Endothelial cell of umbilical vein (primary cell): ENCODE measurements around the gene PRDX3.

Experiments used
- EZH2 ChIP-seq: IDR thresholded peaks from 2 replicates; pipeline ENCODE4 v1.6.1; 2012; ENCODE audit warnings: borderline replicate concordance, low read depth, mild to moderate bottlenecking, moderate library complexity, low read length, inconsistent platforms; ENCODE audit not compliant: severe bottlenecking
- FOS ChIP-seq: IDR thresholded peaks from 2 replicates; pipeline ENCODE4 v1.6.1; 2011; ENCODE audit warnings: mild to moderate bottlenecking, low read length, moderate library complexity, borderline replicate concordance; ENCODE audit not compliant: insufficient read depth
- GATA2 ChIP-seq: IDR thresholded peaks from 2 replicates; pipeline ENCODE4 v1.7.0; 2011; ENCODE audit warnings: low read depth, mild to moderate bottlenecking, moderate library complexity, mixed read lengths, low read length; ENCODE audit not compliant: insufficient read length, insufficient read depth
- JUN ChIP-seq: IDR thresholded peaks from 2 replicates; pipeline ENCODE4 v1.6.1; 2011; ENCODE audit warnings: borderline replicate concordance, low read depth; ENCODE audit not compliant: insufficient read length, insufficient read depth
- MYC ChIP-seq: IDR thresholded peaks from one replicate; pipeline ENCODE4 v1.6.1; 2011; ENCODE audit warnings: mild to moderate bottlenecking, low read depth, low read length
- POLR2A ChIP-seq: IDR thresholded peaks from 2 replicates; pipeline ENCODE4 v1.6.1; 2012; ENCODE audit warnings: low read depth, mild to moderate bottlenecking, control low read depth, low read length
- POLR2AphosphoS5 ChIP-seq: IDR thresholded peaks from 2 replicates; pipeline ENCODE4 v1.6.1; 2012; ENCODE audit warnings: low read depth, mild to moderate bottlenecking, control low read depth, low read length, moderate library complexity; ENCODE audit not compliant: insufficient read depth
- TF ChIP-seq, protein P1 (sequence below), 2 donors: IDR thresholded peaks; 1 replicate in 1 of 2; 2 replicates in 1 of 2; pipeline ENCODE4 v1.5.1; 2011; ENCODE audit warnings: low read length in 2 of 2, mild to moderate bottlenecking in 2 of 2, moderate library complexity in 2 of 2, control low read depth in 1 of 2, inconsistent platforms in 1 of 2, low read depth in 1 of 2; ENCODE audit not compliant: insufficient read depth in 1 of 2; ENCODE audit errors: extremely low read depth in 1 of 2
- TF ChIP-seq, protein P2 (sequence below): IDR thresholded peaks from 2 replicates; pipeline ENCODE4 v1.6.1; 2011; ENCODE audit not compliant: insufficient read depth, insufficient read length

DNA sequence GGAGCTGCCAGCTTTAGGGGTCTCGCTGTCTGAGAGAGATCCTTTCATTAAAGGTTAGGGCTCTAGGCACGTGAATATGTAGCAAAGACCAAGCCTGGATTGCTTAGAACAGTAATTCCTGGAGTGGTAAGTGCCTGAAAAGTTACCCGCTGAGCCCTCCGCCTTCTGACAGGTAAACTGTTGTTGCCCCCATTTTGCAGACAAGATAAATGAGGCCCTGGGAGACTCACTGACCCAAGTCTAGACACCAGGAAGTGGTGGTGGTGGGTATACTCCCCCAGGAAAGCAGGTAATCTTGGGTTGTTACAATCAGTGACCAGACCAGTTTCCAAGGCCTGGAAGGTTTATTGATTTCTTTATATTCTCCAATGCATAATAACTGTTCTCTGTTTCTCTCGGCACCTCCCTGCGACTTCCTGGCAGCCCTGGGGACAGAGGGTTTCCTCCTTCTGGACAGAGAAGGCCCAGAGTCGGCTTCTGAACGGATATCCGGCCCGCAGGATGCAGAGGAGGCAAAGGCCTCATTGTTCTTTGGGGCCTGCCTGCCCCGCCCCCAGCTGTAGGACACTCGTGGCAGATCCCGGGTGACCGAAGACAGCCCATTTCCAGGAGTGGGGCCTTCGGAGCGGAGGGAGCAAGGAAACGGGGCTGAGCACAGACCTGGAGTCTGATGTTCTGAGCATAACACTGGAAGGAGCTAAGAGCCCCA is 27.4 kb upstream of the PRDX3 start:
- TF ChIP-seq POLR2AphosphoS5: peak; percentile 29
- TF ChIP-seq, protein P1, sequence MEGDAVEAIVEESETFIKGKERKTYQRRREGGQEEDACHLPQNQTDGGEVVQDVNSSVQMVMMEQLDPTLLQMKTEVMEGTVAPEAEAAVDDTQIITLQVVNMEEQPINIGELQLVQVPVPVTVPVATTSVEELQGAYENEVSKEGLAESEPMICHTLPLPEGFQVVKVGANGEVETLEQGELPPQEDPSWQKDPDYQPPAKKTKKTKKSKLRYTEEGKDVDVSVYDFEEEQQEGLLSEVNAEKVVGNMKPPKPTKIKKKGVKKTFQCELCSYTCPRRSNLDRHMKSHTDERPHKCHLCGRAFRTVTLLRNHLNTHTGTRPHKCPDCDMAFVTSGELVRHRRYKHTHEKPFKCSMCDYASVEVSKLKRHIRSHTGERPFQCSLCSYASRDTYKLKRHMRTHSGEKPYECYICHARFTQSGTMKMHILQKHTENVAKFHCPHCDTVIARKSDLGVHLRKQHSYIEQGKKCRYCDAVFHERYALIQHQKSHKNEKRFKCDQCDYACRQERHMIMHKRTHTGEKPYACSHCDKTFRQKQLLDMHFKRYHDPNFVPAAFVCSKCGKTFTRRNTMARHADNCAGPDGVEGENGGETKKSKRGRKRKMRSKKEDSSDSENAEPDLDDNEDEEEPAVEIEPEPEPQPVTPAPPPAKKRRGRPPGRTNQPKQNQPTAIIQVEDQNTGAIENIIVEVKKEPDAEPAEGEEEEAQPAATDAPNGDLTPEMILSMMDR (IDR thresholded peaks at IDR 0.05; ENCODE audit: extremely low read depth in 1 of 2, insufficient read depth in 1 of 2, low read depth in 1 of 2, low read length in 2 of 2): no peak
- TF ChIP-seq, protein P2, sequence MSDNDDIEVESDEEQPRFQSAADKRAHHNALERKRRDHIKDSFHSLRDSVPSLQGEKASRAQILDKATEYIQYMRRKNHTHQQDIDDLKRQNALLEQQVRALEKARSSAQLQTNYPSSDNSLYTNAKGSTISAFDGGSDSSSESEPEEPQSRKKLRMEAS: no peak
- no peak for TF ChIP-seq POLR2A
- TF ChIP-seq EZH2: no peak
- TF ChIP-seq FOS: no peak
- TF ChIP-seq MYC: no peak
- no peak for TF ChIP-seq GATA2
- TF ChIP-seq JUN: no peak
